Measurements from ENCODE around the gene CBARP. TPM values are rescaled to one million over a fixed set of nuclear protein-coding genes. Genes with fewer than 3 reads are reported as not detected.

CBARP gene
- total and polyA plus RNA-seq, 2 donors (not counting 3 experiments of a cell fraction or from before 2014, with no cell fraction given), result 3.5 to 9.2 TPM

DNA sequence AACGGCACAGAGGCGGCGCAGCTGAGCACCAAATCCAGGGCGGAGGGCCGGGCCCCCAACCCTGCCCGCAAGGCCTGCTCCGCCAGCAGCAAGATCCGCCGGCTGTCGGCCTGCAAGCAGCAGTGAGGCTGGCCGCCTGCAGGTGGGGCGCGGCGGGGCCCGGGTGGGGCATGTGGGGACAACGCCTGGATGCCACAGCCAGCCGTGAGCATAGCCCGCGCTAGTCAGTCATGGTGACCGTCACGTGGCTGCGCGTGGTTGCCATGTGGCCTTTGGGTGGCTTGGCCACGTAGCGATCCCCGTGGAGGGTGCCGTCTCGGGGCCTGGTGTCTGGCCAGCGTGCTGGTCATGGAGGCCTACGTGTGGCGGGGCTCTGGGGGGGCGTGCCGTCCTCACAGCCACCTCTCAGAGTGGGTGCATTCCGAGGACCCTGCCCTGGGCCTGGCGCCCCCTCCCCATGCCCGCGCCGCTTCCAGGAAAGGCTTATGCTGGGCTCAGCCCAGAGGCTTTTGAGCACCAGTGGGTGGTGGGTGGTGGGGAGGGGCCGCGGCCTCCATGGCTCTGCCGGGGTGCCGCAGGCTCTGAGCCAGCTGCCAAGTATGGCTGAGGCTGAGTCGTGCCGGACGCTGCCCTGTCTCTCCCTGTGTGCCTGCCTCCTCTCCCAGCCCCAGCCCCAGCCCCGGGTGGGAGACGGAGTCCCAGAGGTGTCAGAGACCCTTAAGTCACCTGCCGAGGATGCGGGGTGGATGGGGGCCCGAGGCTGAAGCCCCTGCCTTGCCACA, 11.1 kb downstream of the CBARP start:
- no peak for FAIRE-seq
- no peaks in the 10 kb centered on the region for H3K27me3 ChIP-seq (ENCODE audit: control insufficient read depth in 2 of 2, insufficient read depth in 2 of 2, low read length in 2 of 2)
- intact Hi-C loops (cut with micrococcal nuclease) (no loop called here), dilution Hi-C loops (cut with MboI; ENCODE audit: extremely low pct_ligation_motif_present, low sequenced_read_pairs) (no loop called here)
- POLR2A ChIA-PET, result no interaction called here
- H3K79me2 ChIP-seq (ENCODE audit: control insufficient read depth, insufficient read depth, low read length), result no peaks in the 10 kb centered on the region
- peaks cover 5 to 16% of the 10 kb centered on the region in 2 experiments for H3K36me3 ChIP-seq (ENCODE audit: control insufficient read depth in 2 of 2, extremely low read depth in 1 of 2, insufficient read depth in 2 of 2, low read length in 2 of 2)
- no peak overlapping the region for H3K4me2 ChIP-seq (ENCODE audit: insufficient read depth, low read length)
- TF ChIP-seq, protein P1, sequence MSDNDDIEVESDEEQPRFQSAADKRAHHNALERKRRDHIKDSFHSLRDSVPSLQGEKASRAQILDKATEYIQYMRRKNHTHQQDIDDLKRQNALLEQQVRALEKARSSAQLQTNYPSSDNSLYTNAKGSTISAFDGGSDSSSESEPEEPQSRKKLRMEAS (IDR thresholded peaks at IDR 0.05; ENCODE audit: insufficient read depth, insufficient read length), result no peak
- TF ChIP-seq JUN (IDR thresholded peaks at IDR 0.05; ENCODE audit: borderline replicate concordance, insufficient read depth, insufficient read length, low read depth) (no peak), POLR2A (IDR thresholded peaks at IDR 0.05; ENCODE audit: low read depth, low read length) (no peak), MYC (IDR thresholded peaks at IDR 0.05; ENCODE audit: low read depth, low read length) (no peak), POLR2AphosphoS5 (IDR thresholded peaks at IDR 0.05; ENCODE audit: insufficient read depth, low read depth, low read length) (no peak), GATA2 (IDR thresholded peaks at IDR 0.05; ENCODE audit: insufficient read depth, insufficient read length, low read depth, low read length) (no peak), EZH2 (IDR thresholded peaks at IDR 0.05; ENCODE audit: borderline replicate concordance, low read depth, low read length, severe bottlenecking) (no peak), FOS (IDR thresholded peaks at IDR 0.05; ENCODE audit: borderline replicate concordance, insufficient read depth, low read length) (no peak)
- TF ChIP-seq, protein P2, sequence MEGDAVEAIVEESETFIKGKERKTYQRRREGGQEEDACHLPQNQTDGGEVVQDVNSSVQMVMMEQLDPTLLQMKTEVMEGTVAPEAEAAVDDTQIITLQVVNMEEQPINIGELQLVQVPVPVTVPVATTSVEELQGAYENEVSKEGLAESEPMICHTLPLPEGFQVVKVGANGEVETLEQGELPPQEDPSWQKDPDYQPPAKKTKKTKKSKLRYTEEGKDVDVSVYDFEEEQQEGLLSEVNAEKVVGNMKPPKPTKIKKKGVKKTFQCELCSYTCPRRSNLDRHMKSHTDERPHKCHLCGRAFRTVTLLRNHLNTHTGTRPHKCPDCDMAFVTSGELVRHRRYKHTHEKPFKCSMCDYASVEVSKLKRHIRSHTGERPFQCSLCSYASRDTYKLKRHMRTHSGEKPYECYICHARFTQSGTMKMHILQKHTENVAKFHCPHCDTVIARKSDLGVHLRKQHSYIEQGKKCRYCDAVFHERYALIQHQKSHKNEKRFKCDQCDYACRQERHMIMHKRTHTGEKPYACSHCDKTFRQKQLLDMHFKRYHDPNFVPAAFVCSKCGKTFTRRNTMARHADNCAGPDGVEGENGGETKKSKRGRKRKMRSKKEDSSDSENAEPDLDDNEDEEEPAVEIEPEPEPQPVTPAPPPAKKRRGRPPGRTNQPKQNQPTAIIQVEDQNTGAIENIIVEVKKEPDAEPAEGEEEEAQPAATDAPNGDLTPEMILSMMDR (IDR thresholded peaks at IDR 0.05; ENCODE audit: extremely low read depth in 1 of 2, insufficient read depth in 1 of 2, low read depth in 1 of 2, low read length in 2 of 2), result no peak
- no peak overlapping the region for H3K9ac ChIP-seq (replicated peaks; ENCODE audit: extremely low read depth, insufficient read depth, low read length)
- no peaks in the 10 kb centered on the region for H3K9me3 ChIP-seq (replicated peaks; ENCODE audit: control insufficient read depth, insufficient read depth, low read length)
- H3K4me3 ChIP-seq (replicated peaks in 1 of 3; ENCODE audit: insufficient read depth in 1 of 3, low read depth in 1 of 3, low read length in 3 of 3), result no peak overlapping the region
- DNase-seq (ENCODE audit: low read depth, low spot score), result no peak
- H2AFZ ChIP-seq (ENCODE audit: low read depth, low read length), result no peak overlapping the region
- no peaks in the 10 kb centered on the region for H3K9me1 ChIP-seq (replicated peaks; ENCODE audit: control insufficient read depth, extremely low read depth, insufficient read depth, low read length)
- no peaks in the 10 kb centered on the region for H3K4me1 ChIP-seq (ENCODE audit: control insufficient read depth, extremely low read depth, insufficient read depth, low read length)
- CTCF ChIA-PET, result no interaction called here
- H4K20me1 ChIP-seq (replicated peaks; ENCODE audit: control insufficient read depth, extremely low read depth, insufficient read depth, low read length), result no peaks in the 10 kb centered on the region
- H3K27ac ChIP-seq (ENCODE audit: insufficient read depth, low read depth, low read length), result no peak overlapping the region
- BruUV-seq (replicated peaks), result no TSS peak
